NCI-H446 (cell line): ENCODE measurements around the gene ATRX.
"Not testable (repeated sequence)": the region's sequence is repeated elsewhere in the genome, so short reads cannot be mapped to it uniquely, and the experiment has no call there.

Experiments used
- DNase-seq, 2 experiments: peaks; one replicate each; lab custom pipeline; 2025; lab: John Stamatoyannopoulos, UW

Gene ATRX

GRCh38 chrX:77740376-77740905 lies 45.6 kb downstream of the ATRX start:
- no peak for DNase-seq

- no peak for DNase-seq
Measured at GRCh38 chrX:77733342-77733741, 52.7 kb downstream of the ATRX start.

GRCh38 chrX:77731821-77732419 lies 54.1 kb downstream of the ATRX start:
- no peak for DNase-seq

GRCh38 chrX:77726095-77726494 lies 59.9 kb downstream of the ATRX start:
- not testable (repeated sequence) for DNase-seq

GRCh38 chrX:77723681-77724080 lies 62.3 kb downstream of the ATRX start:
- DNase-seq: no peak

- no peak for DNase-seq
Measured at GRCh38 chrX:77719388-77719787, 66.6 kb downstream of the ATRX start.

GRCh38 chrX:77704881-77705280 lies 81.1 kb downstream of the ATRX start:
- DNase-seq: no peak

- no peak for DNase-seq
Measured at GRCh38 chrX:77698242-77698641, 87.8 kb downstream of the ATRX start.

GRCh38 chrX:77694491-77694890 lies 91.5 kb downstream of the ATRX start:
- no peak for DNase-seq

- DNase-seq: no peak
Measured at GRCh38 chrX:77693594-77693993, 92.4 kb downstream of the ATRX start.

- no peak for DNase-seq
Measured at GRCh38 chrX:77691916-77692315, 94.1 kb downstream of the ATRX start.

GRCh38 chrX:77689376-77689775 lies 96.6 kb downstream of the ATRX start:
- no peak for DNase-seq

- DNase-seq: not testable (repeated sequence)
Measured at GRCh38 chrX:77685683-77686082, 100.3 kb downstream of the ATRX start.

- no peak for DNase-seq
Measured at GRCh38 chrX:77679144-77679543, 106.9 kb downstream of the ATRX start.

- DNase-seq: no peak
Measured at GRCh38 chrX:77675986-77676385, 110.0 kb downstream of the ATRX start.

- no peak for DNase-seq
Measured at GRCh38 chrX:77668391-77669237, 117.4 kb downstream of the ATRX start.

- DNase-seq: no peak
Measured at GRCh38 chrX:77658886-77659285, 127.1 kb downstream of the ATRX start.

GRCh38 chrX:77652095-77652494 lies 133.9 kb downstream of the ATRX start:
- DNase-seq: no peak

- DNase-seq: no peak
Measured at GRCh38 chrX:77640702-77641101, 145.3 kb downstream of the ATRX start.

GRCh38 chrX:77639820-77640219 lies 146.2 kb downstream of the ATRX start:
- no peak for DNase-seq

- no peak for DNase-seq
Measured at GRCh38 chrX:77638397-77638796, 147.6 kb downstream of the ATRX start.

- DNase-seq: no peak
Measured at GRCh38 chrX:77635373-77635772, 150.6 kb downstream of the ATRX start.

- no peak for DNase-seq
Measured at GRCh38 chrX:77628294-77629025, 157.6 kb downstream of the ATRX start.
